ENCODE data around the gene MGMT.

The MGMT gene

DNA sequence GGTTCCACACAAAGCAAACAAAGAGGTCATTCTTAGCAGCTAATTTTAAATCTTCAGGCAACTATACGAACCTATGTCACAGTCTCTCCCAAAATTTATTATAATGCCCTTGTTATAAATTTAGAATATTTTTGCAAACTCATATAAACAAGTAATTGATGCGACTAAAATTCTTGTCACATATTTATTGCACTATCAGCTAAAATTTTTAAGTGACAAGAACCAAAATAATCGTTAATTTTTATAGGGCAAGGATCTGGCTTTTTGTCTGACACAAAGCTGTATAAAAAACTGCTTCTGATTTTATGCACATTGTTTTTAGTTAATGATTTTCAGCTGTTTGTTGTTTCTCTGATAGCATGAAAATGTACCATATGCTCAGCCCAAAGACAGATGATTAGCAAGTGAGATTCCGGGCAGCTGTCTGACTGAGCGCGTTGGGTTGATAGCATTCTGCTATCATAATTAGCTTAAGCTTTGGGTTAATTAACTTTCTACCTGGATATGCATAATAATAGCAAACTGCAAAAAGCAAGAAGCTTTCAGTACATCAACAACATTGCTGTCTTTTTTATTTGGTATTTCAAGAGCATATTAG, 136.0 kb downstream of the MGMT start:
- no peak for DNase-seq

DNA sequence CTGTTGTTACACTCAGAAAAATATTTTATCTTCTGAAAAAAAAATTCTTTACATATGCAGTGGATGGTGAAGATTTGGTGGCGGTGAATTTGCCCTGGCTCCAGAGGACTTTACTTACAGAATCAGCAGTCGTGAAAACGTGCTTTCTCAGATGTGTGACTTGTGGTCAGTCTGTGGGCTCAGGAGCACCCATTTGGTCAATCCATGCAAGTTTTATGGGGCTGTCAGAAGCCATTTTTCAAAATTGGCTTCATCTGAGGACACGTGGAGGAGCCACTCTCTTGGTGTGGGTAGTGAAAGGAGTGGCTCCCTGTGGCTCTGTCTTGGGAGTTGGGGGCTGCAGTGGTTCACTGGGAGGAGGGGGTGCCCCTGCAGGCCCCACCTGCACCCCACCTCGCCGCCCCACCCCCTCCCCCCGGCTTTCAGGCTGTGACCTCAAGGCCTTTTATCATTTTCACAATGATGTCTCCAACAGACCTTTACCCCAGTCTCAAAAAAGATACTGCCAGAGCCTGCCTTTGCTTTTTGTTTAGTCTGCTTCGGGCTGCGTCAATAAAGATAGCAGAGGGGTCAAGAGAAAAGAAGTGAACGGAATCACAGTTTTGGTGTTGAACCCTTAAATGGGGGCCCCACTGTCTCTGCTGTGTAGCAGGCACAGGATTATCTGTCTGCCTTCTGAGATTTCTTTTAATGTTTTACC, 137.4 kb downstream of the MGMT start:
- no peak for DNase-seq

DNA sequence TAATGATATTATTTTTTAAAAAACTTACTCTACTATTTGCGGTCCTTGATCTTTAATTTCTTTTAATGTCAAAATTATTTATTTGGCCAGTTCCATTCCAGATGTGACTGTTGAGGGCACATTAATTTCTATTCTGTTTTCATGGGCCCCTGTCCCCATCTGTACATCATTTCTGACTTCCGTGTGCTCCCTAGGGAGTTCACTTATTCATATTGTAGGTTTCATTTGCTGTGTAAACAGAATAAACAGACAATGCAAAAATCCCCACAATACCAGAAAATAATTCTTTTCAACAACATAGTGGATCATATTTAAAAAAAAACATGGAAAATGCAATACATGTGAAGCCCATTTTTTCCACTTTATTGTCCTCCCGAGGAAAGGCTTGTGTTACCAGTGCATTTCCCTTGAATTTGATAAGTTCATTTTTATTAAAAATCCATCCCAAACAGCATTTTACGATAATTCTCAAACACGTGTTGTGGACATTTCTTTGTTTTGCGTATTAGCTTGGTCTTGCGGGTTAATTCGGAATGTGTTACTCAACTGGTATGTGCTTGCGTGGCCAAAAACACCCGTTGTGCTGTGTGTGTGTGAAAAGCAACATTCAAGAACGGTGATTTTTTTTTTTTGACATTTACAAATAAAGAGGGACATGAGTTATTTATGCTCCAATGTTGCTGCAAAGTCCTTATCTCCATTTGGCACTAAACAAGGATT, 138.4 kb downstream of the MGMT start:
- DNase-seq = no peak

DNA sequence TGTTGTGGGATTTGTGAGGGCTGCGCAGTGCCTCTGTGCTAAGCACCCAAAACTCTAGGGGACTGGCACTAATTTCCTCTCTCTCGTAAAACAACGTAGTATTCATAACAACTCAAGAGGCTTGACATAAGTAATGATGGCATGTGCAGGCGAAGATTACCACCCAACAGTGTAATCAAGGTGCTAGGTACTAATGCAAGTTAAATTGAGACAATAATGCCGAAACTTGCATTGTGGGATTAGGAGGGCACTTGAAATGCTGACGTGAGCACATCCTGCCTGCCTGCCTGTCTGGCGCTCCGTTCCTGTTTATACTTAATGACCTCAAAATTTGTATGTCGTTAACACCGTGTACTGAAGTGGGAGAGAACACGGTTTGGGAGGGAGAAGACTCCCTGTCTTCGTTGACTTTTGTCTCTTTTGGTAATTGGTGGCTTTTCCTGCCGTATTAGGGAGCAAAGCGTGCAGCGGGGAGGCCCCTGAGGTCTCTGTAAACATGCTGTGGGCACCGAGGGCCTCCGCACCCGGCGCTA, 139.0 kb downstream of the MGMT start:
- DNase-seq = no peak

DNA sequence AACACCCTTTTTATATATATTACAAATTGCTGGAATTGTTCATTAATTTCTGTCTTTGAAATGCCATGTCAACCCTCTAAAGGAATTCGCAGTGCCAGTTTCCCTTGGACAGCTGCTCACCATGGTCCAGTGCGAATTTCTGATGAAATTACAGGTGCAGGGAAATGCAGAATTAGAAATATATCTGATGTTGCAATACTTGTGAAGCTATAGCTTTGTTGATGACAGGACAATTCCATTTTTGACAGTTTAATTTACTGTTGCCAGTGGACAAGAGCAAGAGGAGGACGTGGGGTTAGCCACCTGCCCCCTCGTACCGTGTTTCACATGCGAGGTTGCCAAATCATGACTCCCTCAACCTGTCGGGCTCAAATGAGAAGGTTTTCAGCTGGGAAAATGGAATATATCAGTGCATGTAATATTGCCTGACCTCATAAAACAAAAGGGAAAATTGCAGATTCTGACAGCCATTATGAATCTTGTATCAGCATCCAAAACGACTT, 140.6 kb downstream of the MGMT start:
- DNase-seq = no peak

DNA sequence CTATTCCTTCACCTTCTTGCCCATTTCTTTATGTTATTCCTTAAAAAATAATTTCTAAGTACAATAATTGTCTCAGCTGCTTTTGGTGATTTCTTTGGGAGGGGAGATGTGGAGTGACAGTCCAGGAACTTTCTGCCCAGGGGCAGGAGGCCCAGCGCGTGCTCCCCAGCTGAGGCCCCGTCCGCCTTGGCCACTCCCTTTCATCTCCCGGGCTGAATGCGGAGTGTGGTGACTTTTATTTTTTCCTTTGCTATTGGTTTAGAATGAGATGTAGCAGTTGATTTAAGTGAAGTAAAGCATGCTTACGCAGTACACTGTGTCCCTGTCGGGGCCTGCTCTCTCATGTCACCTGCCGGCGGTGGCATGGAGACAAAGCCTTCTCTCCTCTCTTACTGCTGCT, 141.6 kb downstream of the MGMT start:
- no peak for DNase-seq

DNA sequence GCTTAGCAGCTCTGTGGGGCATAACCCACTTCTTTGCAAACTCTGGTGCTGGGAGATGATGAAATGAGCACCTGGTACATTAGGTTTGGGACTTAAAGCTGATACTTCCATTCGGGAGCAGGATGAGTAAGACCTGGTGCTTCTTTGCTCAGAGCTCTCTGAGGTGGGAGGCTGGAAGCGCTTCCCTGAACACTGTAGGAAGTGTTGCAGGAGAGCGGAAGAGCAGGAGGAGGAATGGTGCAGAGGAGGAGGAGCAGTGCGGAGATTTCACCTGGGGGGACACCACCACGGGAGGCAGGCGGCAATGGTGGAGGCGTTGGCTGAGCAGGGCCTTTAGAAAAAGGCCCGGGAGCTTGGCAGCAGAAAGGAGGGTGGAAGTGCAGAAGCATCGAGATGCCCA, 142.5 kb downstream of the MGMT start:
- no peak for DNase-seq

DNA sequence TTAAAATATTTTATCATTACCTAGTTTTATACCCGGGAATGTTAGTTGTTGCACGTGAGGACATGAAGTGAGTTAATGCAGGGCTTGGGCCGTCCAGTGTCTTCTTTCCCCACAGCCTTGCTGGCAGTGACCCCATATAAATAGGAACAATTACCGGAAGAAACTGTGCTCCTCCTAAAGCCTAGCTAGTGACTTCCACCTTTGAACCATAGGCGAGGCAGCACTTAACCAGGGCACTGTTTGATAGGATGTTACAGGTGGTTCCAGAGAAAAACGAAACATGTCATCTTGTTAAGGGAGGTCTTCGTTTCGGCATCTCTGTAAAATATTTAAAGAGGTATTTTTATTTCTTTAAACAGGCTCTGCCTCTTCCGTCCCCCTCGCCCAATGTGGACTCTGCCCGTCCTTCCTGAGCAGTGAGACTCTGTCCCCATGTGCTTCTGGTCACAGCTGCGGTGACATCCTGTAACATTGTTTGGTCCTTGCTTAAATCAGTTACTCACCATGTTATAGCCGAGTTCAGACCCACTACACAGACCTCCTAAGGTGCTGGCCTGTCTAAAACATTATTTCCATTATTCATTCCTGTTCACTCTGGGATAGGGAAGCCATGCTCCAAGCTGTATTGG, 145.6 kb downstream of the MGMT start:
- DNase-seq = no peak

DNA sequence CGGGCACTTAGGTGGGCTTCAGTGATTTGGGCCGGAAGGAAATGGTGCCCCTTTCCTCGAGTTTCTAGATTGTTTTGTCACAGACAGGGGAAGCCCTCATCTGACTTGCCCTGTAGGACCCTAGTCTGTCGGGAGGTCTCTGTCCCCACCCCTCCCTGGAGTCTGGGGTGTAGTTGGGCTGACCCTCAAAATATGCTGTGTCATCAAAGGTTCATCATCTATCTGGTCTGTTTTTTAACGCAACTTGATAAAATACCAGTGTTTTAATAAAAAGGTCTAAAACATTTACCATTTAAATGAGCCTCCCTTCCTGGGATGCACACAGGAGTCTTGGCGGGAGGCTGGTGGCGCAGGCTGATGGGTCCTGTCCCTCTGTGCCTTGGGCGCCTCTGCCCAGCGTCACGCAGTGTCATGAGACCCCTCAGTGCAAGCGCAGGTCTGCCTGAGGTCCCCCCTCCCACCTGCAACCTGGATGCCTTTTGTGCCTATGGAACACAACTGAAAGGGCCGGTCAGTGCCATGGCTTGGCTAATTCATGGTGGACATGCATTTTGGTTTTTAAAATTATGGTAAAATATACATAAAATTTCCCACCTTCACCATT, 146.4 kb downstream of the MGMT start:
- DNase-seq = no peak

DNA sequence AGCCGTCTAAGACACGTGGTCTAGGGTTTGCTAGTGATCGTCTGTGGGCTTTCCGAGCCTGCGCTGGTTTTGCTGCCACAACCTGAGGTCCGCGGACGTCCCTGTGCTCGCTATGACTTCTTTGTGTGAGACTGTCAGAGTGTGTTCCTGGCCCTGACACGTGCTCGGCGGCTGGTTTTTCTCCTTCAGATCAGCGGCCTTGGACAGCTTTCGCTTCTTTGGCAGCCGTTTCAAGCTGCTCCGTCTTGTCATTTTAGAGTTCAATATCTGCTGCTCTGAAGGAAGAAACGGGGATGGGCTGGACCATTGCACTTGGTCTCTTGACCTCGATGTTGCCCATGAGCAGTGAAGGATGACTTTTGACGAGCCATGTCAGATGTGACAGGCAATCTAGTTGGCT, 147.3 kb downstream of the MGMT start:
- no peak for DNase-seq

DNA sequence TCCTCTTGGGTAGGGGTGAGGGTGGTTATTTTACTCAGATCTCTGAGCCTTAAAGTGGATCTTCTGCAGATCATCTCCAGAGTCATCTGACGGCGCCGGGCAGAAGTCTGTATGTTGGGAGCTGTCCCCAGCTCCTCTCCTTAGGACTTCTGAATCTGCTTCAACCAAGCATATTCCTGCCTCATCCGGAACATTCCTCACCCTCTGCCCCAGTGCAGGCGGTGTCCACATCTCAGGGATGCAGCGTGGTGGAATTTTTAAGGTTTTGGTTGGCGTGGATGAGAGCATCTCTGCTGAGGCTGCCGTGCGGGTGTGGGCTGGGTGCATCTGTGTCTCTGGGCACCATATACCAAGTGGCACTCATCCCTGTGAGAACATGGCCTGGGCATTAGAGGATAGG, 148.3 kb downstream of the MGMT start:
- DNase-seq = no peak

DNA sequence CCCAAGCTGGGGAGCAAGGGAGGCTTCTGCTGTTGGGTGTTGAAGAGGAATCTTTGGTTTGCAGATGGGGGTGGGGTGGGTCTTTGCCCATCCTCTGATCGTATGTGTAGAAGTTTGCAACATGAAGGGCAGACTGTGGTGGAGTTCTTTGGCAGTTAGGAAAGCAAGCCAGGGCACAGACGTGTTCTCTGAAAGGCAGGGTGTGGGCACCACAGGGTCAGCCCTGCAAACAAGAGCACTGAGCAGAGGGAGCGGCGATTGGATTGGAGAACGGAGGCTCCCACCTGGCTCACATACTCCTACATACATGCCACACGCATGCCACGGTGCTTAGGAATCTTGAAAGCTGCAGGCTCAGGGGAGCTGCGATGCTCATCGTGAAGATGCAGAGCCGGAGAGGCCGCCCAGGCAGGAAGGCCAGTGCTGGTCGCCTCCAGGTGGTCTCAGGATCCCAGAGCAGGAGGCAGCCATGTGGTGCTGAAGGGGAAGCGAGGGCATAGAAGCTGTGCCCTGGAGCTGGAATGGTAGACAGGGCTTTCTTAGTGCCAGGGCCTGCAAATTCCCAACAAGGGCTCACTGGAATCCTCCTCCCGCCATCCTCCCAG, 149.0 kb downstream of the MGMT start:
- no peak for DNase-seq

DNA sequence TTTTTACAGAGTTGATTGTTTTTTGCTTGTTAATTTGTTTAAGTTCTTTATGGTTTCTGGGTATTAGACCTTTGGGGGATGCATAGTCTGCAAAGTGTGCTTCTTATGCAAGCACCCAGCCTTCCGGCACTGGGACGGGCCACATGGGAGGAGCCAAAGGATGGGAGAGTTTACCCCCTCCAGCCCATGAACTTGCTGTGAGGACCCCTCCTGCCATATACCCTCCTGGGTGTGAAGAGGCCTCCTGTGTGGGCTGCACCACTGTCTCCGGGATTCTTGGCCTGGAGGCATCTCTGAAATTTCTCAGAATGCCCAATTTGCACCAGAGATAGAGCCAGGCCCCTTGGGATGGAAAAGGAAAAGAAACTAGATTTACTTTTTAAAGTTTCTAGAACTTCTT, 150.7 kb downstream of the MGMT start:
- no peak for DNase-seq

DNA sequence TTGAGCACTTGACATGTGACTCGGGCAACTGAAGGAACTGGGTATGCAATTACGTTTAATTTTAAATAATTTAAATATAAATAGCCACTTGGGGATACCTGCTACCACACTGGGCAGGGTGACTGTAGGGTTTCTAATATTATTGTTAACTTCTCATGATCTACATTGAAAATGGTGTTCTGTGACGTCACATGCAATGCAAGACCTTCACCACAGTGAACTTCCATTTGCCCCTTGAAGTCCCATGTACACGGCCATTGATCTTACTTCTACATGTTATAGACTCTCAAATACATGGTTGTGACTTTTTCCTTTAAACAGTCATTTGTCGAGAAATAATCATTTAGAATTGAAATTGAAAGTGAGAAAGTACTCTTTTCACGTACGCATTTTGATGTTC, 154.0 kb downstream of the MGMT start:
- no peak for DNase-seq

DNA sequence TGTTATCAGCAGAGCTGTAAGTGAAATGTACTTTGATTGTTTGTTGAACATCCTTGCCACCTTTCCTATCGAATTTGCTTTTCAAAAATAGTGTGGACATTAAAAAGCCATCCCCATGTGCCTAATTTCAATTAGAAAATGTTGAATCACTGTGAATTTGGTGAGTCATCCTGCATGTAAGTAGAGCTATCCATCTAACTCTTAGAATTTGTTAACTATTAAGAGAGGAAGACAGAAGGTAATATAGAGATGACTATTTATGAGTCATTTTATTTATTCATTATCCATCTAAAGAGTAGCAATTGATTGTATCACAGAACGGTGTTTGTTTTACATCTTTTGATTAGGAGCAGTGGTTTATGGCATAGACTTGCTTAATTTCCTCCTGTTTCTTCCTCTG, 154.7 kb downstream of the MGMT start:
- no peak for DNase-seq

DNA sequence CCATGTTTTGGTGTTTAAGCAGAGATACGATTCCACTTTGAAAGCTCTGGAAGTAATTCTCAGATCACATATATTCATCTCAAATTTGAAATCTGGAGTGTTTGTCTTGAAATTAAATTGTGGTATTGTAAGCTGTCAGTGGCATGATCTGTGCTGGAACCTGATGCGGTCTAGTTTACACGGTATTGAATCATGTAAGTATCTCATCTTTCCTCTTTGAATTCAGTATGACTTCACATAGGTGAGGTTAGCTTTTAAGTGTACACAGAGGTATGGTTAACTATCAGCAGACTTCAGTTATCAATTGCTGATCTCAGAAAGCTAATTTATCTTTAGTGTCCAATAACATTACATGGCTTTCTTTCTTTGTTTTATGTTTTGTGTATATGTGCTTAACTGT, 155.2 kb downstream of the MGMT start:
- no peak for DNase-seq

DNA sequence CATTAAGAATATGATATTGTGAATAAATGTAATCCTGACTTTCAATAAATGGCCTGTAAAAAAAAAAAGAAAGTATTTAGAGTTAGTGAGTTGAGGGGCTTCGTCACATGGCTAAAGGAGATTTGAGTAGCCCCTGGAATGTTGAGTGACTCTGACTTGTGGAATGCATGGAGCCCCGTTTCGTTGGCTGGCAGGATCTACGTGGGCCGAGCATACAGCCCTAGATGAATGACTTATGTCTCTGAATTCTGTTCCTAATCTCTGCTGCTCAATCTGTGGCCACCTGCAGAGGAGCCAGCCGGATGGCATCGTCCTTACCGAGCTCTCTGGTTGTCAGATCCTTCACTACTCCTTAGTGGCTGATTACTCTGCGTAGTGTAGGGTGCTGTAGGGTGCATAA, 155.7 kb downstream of the MGMT start:
- DNase-seq = no peak

DNA sequence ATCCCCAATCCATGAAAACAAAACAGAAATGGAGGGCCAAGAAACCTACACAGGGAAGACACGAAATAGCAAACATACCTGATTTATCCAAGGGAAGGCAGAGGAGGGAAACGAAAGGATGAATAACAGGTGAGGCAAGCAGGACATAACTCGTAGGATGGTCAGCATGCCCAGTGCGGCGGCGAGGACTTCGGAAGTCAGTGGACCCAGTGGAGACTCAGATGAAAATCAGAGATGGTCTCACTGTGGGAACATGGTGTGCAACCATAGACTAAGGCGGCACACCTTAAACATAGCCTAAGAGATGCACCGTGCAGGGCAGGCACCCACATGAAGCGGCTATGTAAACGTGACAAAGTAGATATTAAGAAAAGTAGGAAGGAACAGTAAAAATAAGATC, 157.5 kb downstream of the MGMT start:
- no peak for DNase-seq

DNA sequence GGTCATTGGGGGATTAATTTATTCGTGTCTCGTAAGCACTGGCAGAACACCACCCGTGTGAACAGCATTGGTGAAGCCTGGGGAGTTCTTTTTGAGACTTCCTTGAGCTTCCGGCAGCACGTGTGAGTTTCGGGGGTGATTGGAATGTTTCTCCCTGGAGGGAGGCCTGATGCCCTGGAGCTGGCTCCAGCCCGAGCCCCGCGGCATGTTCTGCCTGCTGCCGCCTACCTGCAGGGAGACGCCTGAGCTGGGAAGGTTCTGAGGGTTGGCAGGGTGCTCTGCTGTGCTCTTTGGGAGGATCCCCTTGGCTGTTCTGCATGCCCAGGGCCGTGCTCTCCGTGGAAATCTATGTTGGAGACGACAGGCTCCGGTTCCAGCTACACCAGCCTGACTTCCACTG, 159.3 kb downstream of the MGMT start:
- no peak for DNase-seq

DNA sequence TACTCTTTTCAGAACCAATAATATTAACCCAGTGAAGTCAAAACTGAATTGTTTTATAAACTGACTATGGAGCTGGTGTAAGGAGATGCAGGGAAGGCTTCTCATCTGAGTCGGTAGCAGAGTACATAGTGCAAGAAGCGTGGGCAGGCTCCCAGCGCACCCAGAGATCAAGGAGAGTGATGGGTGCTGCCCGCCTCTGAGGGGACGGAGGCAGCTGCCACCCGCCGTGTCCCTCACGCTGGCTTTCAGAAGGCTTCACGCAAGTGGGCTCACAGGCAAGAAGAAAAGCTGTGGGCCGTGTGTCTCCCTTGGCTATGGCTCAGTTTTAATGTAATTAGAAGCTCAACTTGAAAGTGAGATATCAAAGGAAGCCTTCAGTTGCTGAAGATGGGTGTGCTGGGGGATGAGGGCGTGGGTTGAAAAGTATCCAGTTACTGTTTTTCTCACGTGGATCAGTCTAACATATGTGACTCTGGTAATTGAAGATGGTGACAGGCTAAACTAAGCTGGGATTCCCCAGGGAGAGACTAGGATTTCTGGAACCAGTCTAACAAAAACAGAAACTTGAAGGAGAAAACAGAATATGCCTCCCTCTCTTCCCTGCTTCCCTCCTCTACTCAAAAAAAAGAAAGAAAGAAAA, 159.9 kb downstream of the MGMT start:
- DNase-seq = no peak

DNA sequence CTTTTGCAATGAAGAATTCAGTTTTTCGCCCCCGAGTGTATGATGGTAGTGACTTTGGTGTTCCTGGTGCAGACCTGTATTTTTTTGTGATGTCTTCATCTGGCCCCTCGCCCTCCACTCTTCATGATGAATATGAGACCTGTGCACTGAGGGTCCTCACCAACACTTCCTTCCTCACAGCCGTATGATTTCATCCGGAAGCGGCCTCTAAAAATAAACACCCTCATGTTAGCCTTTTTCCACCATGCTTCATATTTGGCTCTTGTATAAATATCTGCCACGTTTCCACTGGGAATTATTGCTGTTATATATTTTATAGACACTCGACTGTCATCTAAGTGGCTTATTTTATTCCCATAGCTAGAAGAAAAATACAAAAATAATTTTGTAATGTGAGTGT, 160.4 kb downstream of the MGMT start:
- DNase-seq = no peak

DNA sequence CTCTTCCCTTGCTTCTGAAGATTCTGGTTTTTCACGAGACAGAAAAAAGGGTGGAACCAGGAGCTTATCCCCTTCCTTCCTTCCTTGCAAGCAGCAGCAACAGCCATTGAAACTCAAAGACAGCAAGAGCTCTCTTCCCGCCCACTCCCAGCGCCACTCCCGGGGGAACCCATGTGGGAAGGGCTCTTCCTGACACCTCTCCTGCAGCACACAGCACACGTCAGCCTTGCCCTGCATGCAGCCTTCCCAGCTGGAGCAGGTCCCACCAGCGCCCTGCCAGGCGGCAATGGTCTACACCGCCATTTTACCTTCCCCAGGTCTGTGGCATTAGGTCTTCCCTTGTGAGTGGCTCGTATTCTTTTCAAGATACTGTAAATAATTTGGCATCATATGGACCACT, 161.8 kb downstream of the MGMT start:
- no peak for DNase-seq

Measured in activated CD8-positive, alpha-beta memory T cell treated with anti-CD3 and anti-CD28 coated beads, Interleukin-2, amount 50 U/mL, for 4 hours (primary cell).